ENCODE data around the gene CHRNA10.

Gene CHRNA10

GRCh38 chr11:3639841-3640240 is 31.3 kb downstream of the CHRNA10 start:
- POLR2A ChIA-PET: no interaction called here
- CTCF ChIA-PET: no interaction called here
- TF ChIP-seq CTCF (IDR thresholded peaks at IDR 0.05; ENCODE audit: insufficient read depth, low read length, missing control alignments): no peak
- no peak overlapping the region for H3K4me3 ChIP-seq (ENCODE audit: low read depth, low read length)
- no peak for DNase-seq (ENCODE audit: low read depth, low spot score)

DNA sequence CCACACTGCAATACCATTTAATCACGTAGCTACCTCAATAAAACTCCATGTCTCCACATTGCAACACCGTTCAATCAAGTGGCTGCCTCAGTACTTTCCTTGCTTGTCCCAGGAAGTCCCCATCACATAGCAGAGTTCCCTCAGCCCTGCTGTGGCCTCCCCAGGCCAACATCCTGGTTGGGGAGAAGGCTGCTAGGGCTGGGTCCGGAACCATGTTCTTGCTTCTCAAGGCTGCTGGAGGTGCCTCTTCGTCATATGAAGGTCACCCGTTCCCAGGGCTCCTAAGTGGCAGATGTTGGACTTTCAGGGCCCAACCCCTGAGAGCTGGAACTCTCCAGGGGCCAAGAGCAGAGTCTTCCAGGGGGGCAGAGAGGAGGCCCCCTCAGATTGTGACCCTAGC is 32.7 kb downstream of the CHRNA10 start:
- no peak overlapping the region for H3K4me3 ChIP-seq (ENCODE audit: low read depth, low read length)
- ChIA-PET POLR2A (no interaction called here), CTCF (no interaction called here)
- TF ChIP-seq CTCF (IDR thresholded peaks at IDR 0.05; ENCODE audit: insufficient read depth, low read length, missing control alignments): no peak
- no peak for DNase-seq (ENCODE audit: low read depth, low spot score)

- no peak overlapping the region for H3K4me3 ChIP-seq (ENCODE audit: low read depth, low read length)
- POLR2A ChIA-PET: no interaction called here
- CTCF ChIA-PET: no interaction called here
- DNase-seq (ENCODE audit: low read depth, low spot score): no peak
- no peak for TF ChIP-seq CTCF (IDR thresholded peaks at IDR 0.05; ENCODE audit: insufficient read depth, low read length, missing control alignments)
Measured at GRCh38 chr11:3637201-3637600, 34.0 kb downstream of the CHRNA10 start.

GRCh38 chr11:3635641-3636375 is 35.4 kb downstream of the CHRNA10 start:
- no peak for TF ChIP-seq CTCF (IDR thresholded peaks at IDR 0.05; ENCODE audit: insufficient read depth, low read length, missing control alignments)
- no peak overlapping the region for H3K4me3 ChIP-seq (ENCODE audit: low read depth, low read length)
- ChIA-PET POLR2A (no interaction called here), CTCF (no interaction called here)
- no peak for DNase-seq (ENCODE audit: low read depth, low spot score)

DNA sequence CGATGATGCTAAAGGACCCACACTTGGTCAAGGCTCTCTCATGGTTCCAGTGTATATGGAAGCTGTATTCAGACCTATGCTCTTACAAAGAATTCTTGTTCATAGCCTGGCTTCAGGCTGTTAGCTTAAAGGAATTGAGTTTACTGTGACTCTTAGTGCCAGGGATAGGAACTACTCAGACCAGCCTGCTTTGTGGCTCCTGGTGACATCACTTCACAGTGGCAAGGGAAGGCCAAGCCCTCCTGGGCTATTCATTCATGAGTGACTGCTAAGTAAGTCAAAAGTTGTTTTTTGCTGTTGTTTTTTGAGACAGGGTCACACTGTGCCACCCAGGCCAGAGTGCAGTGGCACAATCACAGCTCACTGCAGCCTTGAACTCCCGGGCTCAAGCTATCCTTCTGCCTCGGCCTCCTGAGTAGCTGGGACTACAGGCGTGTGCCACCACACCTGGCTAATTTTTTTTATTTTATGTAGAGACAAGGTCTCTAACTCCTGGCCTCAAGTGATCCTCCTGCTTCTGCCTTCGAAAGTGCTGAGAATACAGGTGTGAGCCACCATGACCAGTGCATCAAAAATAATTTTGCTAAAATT is 39.0 kb downstream of the CHRNA10 start:
- POLR2A ChIA-PET: no interaction called here
- CTCF ChIA-PET: interaction anchor here (1.1 kb wide), 2 partner anchors 11 to 22 kb away, joined by 3 to 4 read pairs; no protein-coding TSS in a partner anchor
- no peak for TF ChIP-seq CTCF (IDR thresholded peaks at IDR 0.05; ENCODE audit: insufficient read depth, low read length, missing control alignments)

DNA sequence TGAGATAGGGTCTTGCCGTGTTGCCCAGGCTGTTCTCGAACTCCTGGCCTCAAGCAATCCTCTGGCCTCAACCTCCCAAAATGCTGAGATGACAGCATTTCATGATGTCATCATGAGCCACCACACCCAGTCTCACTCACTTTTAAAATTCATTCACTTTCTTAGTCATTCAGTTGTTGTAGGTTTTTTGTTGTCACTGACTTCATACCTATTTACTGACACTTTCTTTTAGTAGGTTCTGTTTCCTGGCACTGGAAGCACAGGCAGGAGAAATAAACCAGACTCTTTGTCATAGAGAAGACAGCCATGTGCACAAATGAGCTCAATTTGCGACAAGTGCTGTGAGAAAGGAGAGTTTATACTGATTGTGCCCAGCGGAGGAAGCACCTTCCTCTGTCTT is 39.9 kb downstream of the CHRNA10 start:
- H3K4me3 ChIP-seq (ENCODE audit: low read depth, low read length): no peak overlapping the region
- DNase-seq (ENCODE audit: low read depth, low spot score): no peak
- CTCF ChIA-PET: interaction anchor here (1.1 kb wide), 1 partner anchor 12 kb away, joined by 3 read pairs; no protein-coding TSS in a partner anchor
- TF ChIP-seq CTCF (IDR thresholded peaks at IDR 0.05; ENCODE audit: insufficient read depth, low read length, missing control alignments): no peak
- POLR2A ChIA-PET: no interaction called here

More for the DNA sequence above, 39.0 kb downstream of the CHRNA10 start:
- no peak for DNase-seq (ENCODE audit: low read depth, low spot score)
- H3K4me3 ChIP-seq (ENCODE audit: low read depth, low read length): no peak overlapping the region

All from AG04449 (cell line).